GM18951 (cell line): Measurements from ENCODE around the gene SEMA4A.

Source experiments
- POLR2A ChIP-seq: IDR thresholded peaks from 4 replicates; pipeline ENCODE4 v1.6.1; 2011; ENCODE audit warnings: mild to moderate bottlenecking; ENCODE audit not compliant: insufficient read length, insufficient read depth; ENCODE audit errors: extremely low read depth
- in situ Hi-C: fragments of 300-500 bp; cut with MboI; formaldehyde crosslinking; loops from one replicate; pipeline ENCODE4 v1.12.0; 2022; ENCODE audit warnings: low sequenced_read_pairs, mixed read lengths, inconsistent platforms; ENCODE audit not compliant: unreplicated experiment

Gene SEMA4A

DNA sequence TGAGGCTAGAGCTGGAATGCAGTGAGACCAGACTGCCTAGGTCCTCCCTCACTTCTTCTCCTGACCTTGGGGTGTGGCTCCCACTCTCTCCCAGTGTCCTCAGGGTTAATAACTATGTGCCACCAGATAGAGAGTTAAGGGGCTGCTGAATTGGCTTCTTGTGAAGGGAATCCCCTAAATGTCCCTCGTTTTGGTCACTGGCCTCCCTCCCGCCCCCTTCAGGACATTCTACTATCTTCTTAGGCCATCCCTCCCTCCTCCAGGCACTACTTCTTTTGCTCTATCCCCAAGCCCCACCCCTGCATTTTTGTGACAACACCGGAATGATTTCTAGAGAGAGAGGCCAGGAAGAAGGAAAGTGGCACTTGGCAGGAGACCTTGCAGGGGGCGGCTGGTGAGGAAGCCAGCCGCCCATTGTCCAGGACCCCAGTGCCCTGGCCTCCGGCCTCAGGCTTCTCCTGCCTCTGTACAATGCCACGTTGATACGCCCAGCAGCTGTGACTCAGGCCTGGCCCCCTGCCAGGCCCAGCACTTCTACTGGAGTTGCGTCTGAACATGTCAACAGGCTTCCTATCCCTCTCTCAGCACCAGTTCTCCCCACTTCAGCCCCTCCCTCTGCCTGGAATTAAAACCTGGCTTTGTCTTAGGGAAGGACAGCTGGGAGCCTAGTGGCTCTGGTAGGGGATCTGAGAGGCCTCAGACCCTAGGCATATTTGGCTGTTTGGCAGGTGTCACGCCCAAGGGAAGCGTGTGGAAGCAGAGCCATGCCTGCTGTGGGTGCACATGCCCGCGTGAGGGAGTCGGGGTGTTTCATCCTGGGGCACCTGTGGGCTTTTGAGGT, 29.8 kb upstream of the SEMA4A start:
- in situ Hi-C loops, result no loop called here
- peak; percentile 40 for TF ChIP-seq POLR2A

DNA sequence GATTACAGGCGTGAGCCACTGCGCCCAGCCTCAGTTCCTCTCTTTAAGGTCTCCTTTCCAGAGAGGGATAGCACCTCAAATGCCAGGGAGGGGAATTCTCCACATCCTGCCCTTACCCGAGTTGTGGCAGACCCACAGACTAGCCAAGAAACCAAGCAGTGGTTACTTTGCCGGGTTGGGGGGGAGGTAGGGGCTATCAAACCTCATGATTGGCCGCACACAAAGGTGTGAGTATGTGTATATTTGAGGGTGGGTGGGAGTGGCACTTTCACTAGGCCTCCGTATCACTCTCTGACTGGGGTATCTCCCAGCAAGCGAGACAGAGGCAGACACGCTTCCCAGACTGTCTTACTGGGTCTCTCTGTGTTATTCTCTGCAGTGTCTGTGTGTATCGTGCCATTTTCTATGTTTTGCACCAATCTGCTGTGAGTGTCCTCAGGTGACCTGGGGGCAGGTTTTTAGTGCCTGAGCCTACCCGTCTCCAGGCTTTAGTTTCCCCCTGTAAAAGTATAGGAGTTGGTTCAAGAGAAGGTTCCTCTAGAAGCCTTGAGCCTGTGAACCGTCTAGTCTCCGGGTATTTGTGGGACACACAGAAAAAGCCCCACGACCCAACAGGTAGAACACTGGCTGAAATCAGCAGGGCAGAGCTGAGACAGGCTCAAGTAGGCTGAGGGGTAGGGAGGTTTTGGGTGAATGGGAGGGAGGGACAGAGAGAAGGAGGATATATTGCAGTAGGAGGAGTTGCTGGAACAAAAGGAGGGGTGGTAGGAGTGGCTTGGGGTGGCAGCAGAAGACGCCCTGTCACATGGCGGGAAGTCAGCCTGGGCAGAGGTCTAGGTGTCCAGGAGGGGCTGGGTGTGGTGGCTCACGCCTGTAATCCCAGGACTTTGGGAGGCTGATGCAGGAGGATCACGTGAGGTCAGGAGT, 28.6 kb upstream of the SEMA4A start:
- in situ Hi-C loops, result loop anchor here (5.0 kb wide), 1 partner anchor 33 kb away; no protein-coding TSS in a partner anchor
- peak; percentile 51 for TF ChIP-seq POLR2A

DNA sequence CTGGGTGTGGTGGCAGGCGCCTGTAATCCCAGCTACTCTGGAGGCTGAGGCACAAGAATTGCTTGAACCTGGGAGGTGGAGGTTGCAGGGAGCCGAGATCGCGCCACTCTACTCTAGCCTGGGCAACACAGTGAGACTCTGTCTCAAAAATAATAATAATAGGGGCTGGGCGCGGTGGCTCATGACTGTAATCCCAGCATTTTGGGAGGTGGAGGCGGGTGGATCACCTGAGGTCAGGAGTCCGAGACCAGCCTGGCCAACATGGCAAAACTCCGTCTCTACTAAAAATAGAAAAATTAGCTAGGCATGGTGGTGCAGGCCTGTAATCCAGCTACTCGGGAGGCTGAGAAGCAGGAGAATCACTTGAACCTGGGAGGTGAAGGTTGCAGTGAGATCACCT, 27.8 kb upstream of the SEMA4A start:
- in situ Hi-C loops, result loop anchor here (5.0 kb wide), 1 partner anchor 33 kb away; no protein-coding TSS in a partner anchor

DNA sequence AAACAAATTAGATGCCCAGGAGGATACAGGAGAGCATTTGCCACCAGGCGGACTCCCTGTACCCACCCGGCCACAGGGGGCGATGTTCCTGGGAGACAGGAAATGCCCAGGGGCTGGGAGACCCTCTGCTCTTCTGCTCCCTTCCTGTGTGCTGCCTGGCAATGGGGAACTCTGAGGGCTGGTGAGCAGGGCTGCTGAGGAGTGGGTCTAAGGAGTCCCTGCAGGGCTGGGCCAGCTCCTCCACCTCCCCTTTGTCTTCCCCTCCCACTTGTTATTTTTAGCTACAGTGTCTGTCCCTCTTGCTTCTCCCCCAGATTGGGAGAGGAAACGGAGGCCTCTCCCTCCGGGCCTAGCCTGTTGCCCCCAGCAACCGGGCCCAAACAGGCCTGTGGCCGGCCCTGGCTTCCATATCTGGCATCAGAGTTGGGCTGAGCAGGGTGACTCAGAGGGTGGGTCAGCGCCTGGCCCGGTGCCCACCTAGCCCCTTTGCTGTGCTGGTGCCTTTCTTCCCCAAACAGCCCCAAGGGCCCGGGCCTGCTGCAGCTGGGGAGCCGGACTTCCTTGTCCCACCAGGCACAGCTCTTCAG, 27.2 kb upstream of the SEMA4A start:
- TF ChIP-seq POLR2A, result peak; percentile 27
- in situ Hi-C loops, result loop anchor here (5.0 kb wide), 1 partner anchor 34 kb away; no protein-coding TSS in a partner anchor

DNA sequence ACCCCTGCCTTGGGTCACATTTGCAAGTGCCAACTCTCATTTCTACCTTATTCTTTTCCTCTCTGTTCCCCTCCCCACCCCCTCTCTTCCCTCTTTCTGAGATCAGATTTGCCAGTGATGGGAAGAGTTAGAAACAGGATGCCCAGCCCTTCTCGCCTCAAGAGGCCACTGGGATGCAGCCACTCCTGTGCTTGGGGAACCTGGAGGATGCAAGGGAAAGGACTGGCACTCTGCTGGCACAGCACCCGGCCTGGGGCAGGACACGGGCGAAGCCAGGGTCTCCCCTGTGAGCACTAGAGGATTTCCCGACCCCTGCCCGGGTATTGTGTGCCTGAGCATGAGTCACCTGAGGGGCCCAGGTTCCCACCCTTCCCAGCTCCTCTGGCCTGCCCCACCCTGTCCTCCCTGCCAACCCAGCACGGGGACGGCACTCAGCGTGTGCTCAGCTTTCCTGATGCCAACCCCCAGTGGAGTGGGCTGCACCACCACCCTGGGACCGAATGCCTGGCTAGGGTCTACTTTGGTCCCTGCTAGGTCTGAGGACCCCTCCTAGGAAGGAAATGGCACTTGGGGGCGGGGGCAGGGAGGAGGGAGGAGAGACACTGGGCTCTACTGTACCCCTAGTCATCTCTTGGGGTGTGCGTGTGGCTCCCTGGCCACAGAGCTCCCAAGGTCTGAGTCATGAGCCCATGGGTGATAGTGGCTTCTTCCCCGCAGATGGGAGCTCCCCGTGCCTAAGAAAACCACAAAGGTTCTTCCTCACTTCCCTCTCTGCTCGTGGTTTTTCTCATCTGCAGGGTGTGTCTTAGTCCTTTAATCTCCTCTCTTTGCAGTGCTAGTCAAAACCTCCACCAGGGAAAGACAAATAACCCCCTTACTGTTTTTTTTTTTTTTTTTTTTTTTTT, 26.5 kb upstream of the SEMA4A start:
- in situ Hi-C loops, result loop anchor here (5.0 kb wide), 1 partner anchor 35 kb away; no protein-coding TSS in a partner anchor
- no peak for TF ChIP-seq POLR2A

DNA sequence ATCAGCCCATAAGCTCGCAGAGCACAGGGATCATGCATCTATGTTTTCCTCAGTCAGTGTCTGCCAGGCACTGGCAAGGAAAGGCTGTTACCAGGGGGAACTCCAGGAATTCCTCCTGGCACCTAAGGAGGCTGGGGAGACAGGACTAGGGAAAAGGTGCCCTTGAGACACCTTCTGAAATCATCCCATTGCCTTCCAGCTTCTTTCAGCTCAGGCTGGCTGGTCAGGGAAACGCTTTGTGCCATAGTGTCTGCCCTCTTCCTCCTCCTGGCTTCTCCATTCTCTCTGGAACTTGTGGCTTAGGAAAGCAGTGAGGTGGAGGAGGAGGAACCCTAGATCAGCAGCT, 25.1 kb upstream of the SEMA4A start:
- TF ChIP-seq POLR2A, result no peak
- in situ Hi-C loops, result loop anchor here (5.0 kb wide), 1 partner anchor 36 kb away; no protein-coding TSS in a partner anchor

DNA sequence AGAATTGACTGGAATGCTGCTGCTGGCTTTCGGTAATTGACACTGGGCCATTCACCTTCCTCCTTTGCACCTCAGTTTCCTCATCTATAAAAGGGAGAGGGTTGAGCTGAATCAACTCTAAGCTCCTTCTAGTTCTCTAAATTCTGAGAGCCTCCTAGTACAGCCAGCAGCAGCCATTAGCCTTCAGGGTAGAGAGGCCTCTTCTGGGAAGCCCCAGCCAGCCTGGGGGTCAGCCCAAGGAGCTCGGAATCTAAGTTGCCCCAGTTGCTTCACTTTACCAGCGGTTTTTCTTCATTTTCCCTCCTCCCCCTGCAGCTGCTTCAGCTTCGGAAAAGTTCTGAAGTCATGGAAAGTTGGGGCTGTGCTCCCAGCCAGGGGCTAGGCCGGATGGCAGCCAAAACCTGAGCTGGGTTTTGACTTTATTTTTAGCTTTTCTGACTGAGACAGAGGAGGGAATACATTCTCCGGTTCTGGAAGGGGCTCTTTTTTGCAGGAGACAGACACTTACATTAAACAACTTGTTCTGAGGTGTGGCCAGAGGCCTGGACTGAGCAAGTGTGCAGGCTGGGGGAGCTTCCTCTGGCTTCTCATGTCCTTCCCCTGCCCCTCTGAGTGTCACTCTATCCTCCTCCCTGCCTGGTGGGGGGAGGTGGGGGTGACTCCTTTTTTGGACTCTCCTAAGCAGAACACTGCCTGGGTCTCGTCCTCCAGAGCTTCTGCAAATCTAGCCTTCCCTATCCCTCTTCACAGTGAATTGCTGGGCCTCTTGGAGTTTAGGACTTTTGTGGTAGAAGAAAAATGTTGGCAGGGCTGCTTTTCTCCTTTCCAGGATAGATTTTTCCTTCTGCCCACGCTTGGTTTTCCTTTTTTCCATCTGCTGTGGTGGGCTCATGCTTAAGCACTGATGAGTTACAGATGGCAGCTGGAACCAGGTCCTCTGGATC, 24.5 kb upstream of the SEMA4A start:
- in situ Hi-C loops, result loop anchor here (5.0 kb wide), 1 partner anchor 37 kb away; no protein-coding TSS in a partner anchor
- no peak for TF ChIP-seq POLR2A

DNA sequence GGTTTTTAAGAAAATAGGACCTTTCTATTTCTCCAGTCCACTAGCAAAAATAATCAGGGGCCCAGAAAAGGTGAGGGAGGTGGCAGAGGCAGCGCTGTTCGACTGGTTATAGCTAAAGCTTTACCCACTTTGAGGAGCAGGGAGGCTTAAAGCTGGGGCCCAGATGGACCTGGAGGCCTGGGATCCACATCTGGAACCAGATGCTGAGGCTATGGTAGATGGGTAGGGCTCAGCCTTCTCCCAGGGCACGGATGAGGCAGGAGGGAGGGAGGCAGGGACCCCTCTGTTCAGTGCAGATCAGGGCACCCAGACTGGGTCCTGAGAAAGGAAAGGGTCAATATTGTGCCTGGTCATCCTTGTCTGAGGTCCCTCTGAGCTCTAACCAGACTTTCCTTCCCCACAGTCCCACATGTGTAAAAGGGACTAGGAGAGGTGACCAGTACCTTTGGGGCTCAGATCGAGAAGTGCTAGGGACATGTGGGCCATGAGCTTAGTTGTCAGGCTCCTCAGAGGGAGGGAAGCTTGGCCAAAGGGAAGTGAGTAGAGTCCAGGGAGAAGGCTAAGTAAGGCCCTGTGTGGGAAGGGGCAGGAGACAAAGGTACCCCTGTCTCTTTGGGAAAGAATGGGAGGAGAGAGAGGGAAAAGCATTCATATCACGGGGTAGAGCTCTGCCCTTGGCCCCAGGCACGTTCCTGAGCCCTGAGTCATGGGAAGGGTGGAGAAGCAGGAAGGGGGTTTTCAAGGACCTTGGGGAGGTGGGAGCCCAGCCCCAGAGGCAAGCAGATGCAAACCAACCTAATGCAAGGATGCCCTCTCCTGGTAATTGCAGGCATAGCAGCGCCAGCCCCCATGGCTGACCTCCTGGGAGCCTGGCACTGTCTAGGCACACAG, 23.5 kb upstream of the SEMA4A start:
- no peak for TF ChIP-seq POLR2A
- in situ Hi-C loops, result loop anchor here (5.0 to 10.0 kb wide), 2 partner anchors 38 to 205 kb away; partner anchors contain the start of genes CCT3 and TSACC

DNA sequence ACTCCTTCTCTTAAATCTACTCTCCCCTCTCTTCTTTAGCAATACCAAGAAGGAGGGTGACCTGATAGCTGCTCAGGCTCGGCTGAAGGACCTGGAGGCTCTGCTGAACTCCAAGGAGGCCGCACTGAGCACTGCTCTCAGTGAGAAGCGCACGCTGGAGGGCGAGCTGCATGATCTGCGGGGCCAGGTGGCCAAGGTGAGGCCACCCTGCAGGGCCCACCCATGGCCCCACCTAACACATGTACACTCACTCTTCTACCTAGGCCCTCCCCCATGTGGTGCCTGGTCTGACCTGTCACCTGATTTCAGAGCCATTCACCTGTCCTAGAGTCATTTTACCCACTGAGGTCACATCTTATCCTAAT, 22.8 kb upstream of the SEMA4A start:
- in situ Hi-C loops, result loop anchor here (10.0 kb wide), 1 partner anchor 204 kb away; the partner anchor contains the start of genes CCT3 and TSACC
- TF ChIP-seq POLR2A, result no peak

DNA sequence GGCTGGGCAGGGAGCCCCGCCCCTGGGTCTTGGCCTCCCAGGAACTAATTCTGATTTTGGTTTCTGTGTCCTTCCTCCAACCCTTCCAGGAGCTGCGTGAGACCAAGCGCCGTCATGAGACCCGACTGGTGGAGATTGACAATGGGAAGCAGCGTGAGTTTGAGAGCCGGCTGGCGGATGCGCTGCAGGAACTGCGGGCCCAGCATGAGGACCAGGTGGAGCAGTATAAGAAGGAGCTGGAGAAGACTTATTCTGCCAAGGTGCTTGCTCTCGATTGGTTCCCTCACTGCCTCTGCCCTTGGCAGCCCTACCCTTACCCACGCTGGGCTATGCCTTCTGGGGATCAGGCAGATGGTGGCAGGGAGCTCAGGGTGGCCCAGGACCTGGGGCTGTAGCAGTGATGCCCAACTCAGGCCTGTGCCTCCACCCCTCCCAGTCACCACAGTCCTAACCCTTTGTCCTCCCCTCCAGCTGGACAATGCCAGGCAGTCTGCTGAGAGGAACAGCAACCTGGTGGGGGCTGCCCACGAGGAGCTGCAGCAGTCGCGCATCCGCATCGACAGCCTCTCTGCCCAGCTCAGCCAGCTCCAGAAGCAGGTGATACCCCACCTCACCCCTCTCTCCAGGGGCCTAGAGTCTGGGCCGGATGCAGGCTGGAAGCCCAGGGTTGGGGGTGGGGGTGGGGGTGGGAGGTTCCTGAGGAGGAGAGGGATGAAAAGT, 18.5 kb upstream of the SEMA4A start:
- TF ChIP-seq POLR2A, result no peak
- in situ Hi-C loops, result loop anchor here (10.0 kb wide), 1 partner anchor 200 kb away; the partner anchor contains the start of genes CCT3 and TSACC
